GM21367 (cell line): ENCODE measurements around the gene TCERG1L.
"Not testable (repeated sequence)": the region's sequence is repeated elsewhere in the genome, so short reads cannot be mapped to it uniquely, and the experiment has no call there.

ENCODE experiments used
- ATAC-seq: cut with Tn5 transposase; IDR thresholded peaks from one replicate; pipeline ENCODE4 v1.9.1; 2021; ENCODE audit not compliant: unreplicated experiment

The TCERG1L gene

DNA sequence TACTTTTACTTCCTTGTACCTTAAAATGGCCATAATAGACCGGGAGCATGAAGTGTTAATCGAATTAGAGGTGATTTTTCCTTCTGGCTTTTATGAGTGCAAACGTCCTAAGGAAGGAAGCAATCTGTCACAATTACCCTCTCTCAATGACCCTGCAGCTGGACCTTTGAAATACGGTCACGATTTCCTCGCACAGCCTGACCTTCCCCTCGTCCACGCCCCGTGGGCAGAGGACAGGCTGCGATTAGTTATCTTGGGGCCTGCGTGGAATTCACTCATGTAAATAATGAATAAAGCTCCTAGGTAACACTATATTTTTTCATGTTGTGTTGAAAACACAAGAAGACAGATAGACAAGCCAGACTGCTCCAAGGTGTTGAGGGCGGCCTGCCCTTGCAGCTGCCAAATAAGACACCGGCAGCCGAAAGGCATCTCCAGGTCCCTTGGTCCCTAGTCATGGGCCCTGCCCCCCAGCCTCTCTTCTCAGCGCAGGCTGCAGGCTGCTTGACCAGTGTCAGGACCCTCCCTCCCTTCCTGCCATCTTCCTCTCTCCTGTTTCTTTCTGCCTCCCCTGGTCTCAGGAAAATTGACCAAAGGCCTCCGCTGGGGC is 199.9 kb downstream of the TCERG1L start:
- ATAC-seq: no peak

DNA sequence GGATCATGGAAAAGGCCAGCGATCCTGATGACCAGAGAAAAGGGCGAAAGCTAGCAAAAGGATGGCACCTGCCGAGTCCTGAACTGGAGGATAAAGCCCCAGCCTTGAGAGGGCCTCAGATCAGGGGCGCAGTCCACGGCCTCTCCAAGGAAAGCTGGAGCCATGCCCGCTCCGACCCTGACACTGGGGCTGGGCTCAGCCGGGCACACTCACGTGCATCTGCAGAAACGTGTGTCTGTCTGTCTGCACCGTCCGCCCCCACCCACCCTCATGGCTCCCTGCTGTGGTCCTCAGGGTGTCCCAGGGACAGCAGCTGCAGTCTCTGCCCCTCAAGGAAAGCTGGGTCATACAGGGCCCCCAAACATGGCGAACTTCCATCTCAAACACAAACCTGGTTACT is 200.5 kb downstream of the TCERG1L start:
- ATAC-seq: no peak

DNA sequence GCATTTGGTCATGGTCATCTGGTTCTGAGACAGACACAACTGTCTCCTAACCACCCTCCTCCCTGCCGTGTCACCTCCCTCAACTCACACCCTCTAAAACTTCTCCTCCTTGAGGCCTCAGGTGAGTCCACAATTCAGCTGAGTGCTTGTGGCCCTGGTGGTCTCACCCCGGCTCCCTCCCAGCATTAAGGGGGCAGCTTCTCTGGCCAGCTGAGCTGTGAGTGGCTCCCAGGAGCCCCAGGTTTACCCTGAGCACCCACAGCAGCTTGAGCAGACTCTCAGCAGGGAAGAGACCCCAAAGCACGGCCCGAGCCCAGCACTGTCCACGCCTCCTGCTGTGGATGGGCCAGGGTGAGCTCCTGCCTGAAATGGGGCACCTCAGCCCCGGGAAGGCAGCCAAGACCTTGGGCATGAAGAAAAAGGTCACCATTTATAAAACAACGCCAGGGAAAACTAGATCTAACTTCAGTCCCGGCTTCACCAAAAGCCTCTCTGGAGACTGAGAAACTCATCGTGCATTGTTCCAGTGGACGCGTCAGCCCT is 201.2 kb downstream of the TCERG1L start:
- no peak for ATAC-seq

DNA sequence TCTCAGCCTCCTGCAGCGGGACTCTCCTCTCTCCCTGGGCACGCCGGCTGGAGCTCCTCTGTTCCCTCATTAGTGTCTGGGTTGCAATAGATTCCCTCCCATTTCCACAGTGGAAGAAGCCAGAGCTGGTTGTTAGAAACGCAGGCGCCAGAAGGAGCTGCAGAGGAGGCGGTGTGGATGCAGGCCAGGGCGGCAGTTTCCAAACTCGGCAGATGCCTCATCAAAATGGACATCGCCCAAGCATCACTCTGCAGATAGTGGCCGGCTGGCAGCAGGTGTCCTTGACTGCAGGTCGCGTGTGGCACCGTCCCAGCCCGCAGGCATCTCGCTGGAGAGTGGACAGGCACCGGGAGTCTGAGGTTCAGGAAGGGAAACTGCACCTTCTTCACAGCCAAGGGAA is 201.8 kb downstream of the TCERG1L start:
- no peak for ATAC-seq

DNA sequence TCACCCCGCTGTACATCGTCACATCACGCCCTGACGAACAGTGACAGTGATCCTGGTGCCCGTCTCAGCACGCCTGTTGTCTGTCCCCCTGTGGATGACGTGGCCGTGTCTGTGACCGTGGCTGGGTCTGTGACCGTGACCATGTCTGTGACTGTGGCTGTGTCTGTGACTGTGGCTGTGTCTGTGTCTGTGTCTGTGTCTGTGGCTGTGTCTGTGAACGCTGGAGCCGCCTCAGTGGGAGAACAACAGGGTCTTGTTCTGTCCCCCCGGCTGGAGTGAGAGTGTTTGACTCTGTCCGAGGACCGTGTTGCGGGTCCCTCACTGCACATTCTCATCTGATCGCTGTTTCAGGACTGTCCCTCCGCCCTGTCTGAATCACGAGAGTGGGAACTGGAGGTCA is 202.2 kb downstream of the TCERG1L start:
- no peak for ATAC-seq

DNA sequence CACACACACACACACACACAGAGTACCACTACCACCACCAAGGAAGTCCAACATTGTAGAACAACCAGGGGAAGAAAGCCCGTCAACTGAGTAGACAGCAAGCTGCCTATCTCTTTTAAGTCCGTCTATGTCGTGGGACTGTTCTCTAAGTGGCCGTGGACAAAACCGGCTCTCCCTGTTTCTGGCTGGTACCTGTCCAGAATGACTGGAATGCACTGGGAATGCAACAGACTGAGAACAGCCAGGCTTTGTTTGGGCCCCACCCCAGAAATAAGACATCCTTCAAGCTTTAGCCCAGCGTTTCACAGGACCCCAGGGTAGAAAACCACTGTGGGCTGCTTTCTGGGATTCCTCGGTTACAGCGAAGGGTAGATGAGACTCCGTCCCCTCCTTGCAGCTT is 203.6 kb downstream of the TCERG1L start:
- ATAC-seq: no peak

DNA sequence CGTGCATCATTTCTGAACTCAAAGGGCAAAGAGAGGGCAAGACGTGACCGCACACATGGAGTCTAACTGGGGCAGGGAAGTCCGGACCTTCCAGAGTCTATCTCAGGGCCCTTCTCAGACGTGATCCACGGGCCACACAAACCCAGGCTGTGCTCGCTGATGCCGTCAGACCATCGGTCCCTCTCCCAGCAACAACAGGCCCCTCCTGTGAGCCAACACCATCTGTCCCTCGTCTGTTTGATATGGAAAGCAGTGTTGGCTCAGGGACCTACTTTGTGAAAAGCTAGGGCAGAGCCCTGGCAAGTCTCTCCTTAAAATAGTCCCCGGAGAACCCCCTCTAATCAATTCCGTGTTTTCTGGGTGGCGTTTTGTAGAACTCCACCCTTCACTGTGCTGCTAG is 208.8 kb downstream of the TCERG1L start:
- ATAC-seq: no peak

DNA sequence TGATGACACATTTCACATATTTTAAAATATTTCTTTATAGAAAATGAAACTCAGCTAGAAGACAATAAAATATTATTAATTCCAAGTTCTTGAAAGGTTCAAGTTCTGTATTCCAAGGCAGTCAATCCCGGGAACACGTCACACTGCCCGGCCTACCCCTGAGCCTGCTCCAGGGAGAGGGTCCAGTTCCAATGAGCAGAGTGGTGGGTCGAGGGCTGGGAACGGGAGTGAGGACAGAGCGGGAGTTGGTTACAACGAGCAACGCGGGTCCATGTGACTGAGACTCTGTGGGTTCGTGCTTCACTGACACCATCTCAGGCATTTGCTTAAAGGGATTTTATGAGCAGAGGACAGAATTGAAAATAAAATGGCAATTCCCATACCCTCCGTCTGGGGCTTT is 209.4 kb downstream of the TCERG1L start:
- ATAC-seq: no peak

DNA sequence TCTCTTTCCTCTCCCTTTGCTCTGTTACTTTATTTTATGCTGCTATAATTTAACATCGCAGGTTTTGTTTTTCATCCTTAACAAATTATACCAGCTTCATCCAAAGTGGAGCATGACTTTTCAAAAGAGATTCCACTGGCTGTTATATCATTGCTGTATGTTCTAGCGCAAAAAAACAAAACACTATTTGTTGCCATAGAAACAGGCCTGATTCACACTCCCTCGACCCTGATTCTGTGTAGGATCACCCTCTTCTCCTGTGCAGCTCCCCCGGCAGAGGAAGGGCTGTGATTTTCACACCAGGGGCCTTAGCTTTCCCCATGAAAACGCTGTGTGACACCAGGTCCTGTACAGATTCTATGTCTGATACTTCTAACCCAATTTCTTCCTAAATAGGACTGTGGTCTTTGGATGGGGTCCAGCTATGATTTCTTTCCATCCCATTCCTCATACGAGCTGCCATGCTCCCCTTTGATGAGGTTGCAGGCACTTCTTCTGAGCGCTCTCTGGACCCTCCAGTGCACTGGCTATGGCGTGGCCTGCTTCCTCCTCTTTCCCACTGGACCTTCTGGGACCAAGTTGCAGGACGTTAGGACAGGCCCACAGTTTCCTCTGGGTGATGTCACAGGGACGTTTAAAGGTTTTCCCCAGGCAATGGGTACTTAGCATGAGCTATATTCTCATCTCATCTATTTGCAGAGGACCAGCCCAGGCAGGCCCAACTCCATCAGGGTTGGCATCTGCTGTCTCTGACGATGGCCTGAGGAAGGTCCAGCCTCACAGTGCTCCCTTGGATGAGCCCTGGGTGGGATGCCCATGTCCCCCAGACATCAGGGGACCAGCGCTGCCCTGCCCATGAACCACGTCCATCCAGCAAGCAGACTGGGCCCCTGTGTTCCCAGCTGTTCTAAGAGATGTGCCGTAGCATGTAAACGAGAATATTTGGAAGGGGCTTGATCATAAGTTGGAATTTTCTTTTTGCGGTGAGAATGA is 210.8 kb downstream of the TCERG1L start:
- not testable (repeated sequence) for ATAC-seq

DNA sequence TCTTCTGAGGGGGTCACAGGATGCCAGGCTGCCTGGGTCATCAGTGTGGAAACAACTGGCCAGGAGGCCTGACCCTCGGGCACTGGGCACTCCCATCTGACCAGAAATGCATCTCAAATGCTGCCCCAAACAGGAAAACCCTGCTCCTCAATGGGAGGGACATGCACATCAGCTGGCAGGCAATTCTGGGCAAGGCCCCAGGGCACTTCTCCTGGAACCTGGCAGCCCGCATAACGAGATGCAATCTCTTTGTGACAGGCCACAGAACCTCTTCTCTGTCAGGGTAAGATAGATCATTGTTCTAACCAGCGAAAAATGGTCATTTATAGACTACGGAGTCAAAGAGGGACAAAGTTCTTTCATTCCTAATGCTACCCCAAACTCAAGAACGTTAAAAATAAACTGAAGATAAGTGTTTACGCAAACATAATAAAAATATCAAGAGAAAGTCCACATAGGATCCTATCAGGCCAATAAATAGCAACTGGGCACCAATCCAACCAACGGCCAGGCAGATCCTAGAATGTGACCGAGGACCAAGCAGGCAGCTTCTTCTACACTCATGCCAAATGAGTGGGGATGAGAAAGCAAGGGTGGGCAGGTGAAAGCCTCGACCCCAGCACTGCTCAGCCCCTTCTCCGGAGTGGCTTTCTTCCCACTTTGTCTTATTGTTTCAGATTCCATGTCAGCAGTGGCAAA is 212.3 kb downstream of the TCERG1L start:
- no peak for ATAC-seq

DNA sequence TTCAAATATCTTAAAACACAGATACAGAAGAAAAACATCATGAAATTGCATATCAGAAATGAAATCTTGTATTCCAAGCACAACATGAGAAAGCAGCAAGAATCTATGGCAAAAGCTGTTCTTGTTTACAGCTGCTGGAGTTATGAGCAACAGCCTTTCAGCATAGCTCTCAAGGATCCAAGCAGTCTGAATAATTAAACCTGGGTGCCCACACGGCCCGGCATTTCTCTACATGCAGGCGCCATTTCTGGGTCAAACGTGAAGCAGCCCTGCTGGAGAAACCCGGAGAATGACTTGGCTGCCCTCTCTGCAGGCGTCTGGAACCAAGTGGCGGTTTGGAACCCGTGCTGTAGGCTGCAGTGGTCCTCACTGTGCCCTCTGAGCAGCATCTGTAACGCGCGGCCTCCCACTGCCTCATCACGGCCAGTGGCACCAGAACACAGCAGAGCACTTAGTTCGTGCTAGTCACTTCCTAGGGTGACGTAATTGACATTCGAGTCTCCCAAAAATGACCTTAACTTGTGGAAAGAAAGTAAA is 213.0 kb downstream of the TCERG1L start:
- ATAC-seq: no peak

DNA sequence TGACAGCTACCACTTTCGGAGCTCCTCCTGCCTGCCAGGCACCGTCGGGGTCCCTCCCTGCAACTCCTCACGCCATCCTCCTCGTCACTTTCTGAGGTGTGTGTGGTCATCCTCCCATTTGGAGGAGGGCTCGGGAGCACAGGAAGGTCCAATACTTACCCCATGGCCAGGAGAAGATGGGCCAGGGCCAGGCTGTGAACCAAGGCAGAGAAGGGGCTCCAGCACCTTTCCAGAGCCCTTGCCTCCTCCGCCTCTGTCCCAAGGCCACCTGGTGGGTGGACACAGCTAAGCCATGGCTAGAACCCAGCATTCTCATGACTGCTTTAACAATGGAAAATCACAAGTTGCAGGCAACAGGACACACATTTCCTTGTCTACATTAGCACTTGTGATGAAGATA is 215.5 kb downstream of the TCERG1L start:
- no peak for ATAC-seq

DNA sequence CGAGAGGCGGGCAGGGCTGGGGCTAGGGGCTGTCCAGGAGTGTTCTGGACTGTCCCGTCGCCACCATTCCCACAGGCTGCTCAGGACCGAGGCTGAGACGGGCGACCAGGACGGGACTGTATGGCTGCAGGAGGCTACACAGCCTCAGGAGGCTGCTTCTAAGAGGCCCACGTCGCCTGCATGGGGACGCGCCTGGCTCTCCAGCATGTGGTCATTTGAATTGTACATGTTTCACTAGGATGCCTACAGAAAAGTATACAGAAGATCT is 216.3 kb downstream of the TCERG1L start:
- no peak for ATAC-seq

DNA sequence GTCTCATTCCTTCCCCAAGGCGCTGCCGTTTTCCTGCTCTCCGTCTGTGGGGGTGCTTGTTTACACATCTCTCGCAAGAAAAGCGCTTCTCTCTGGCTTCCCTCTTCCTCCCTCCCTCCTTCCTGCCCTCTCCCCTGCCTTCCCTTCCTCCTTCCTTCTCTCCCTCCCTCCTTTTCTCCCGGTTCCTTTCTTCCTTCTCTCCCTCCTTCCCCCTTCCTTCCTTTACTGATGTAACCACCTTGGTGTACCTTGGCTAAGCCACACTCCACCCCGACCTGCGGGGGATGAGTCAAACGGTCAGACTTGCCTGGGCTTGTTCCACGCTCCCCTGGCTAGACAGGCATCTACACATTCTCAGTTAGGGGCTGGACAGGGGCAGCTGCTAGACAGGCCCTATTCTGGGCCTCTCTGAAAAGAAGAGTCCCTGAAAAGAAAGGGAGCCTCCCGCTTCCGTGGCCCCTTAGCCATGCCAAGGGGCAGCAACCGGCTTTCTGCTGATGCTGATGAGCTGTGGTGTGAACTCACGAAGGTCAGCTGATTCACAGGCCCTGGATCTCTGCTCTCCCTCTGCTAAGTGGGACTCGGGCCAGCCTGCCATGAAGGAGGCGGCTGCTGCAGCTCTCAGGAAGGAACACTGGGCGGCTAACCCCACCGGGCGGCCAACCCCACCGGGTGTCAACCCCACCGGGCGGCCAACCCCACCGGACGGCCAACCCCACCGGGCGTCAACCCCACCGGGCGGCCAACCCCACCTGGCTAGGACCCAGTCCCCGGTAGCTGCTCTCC is 216.8 kb downstream of the TCERG1L start:
- no peak for ATAC-seq

DNA sequence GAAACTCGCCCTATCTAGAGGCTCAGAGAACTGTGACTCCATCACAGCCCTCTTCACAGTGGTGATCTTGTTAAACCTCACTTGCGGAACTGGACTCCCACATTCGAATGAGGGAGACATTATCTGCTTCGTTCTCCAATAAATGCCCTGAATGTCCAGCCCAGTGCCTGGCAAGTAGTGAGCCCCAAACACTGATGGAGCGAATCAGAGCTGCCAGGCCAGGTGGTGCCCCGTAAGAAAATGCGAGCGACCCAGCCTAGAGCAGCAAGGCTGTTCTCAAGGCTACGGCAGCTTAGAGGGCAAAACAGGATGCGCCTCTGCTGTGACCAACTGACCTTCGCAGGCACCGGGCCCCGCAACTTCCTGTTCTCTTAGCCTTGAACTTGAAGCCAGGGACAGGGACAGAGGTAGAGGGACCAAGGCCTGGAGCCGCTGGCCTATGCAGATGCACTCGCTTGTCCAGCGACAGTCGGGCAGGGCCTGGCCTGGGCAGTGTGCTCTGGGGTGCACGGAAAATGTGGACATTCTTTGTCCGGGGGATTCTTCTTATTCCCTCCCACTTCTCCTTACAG is 217.6 kb downstream of the TCERG1L start:
- no peak for ATAC-seq

DNA sequence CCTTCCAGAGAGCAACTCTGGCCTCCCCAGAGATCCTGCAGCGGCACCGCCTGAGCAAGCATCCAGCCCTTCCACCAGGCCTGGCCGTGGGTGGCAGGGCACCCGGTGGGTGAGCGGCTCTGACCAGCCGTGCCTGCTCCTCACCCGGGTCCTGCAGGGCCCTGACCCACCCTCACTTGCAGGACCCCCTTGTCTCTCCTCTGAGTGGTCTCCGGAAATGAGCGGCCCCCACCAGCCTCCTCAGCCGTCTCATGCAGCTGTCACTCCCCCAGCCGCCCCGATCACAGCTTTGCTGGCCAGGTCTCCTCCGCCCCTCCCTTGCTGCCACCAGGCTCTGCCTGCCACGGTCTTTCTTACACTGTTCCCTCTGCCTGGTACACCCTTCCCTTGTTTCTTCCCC is 218.2 kb downstream of the TCERG1L start:
- ATAC-seq: no peak

DNA sequence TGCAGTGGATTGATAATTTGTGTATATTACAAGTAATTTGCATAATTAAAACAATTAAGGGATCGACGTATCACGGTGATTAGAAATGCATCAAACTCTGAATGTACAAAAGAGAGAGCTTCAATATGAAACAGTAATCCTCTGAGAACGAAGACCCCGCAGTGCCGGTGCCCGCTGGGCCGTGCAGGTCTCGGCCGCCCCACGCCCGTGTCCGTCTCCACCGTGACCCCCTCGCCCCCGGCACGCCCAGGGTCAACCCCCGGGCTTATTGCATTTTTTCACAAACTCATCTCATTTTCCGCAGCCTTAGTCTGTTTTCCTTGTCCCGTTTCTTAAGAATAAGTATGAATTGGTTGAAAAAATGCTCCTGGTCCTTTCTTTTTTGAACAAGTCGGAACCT is 218.6 kb downstream of the TCERG1L start:
- no peak for ATAC-seq

DNA sequence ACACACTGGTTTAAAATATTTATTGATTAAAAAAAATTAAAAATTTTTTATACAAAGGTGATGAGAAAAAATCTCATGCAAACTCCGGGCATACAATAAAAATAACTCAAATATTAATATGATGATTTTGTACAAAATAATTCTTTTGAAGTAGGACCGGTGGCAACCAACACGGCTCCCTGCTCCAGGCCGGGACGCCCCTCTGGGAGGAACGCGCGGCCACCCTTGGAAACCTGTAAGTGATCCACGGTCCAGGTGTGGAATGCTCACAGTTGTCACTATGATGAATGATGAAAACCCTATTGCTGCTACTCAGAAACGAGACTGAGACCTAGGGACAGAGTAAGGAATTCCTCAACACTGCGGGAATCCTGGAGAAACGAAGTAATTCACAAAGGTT is 219.1 kb downstream of the TCERG1L start:
- no peak for ATAC-seq

DNA sequence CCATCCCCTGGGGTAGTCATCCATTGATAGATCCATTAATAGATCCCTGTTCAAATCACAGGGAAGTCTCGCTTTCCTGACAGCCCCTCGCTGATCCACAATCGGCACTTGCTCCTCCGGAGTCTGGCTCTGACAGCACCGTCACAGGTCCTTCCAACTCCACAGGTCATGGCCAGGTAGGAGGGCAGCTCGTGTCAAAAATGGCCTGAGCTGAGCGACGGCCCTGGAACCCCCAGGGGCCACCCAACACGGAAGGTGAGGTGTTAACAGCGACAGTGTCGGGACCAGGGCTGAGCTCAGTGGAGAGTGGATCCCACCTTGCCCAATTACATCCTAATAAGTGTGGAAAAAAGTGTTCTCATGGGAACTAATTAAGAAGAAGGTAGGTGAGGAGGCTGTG is 219.8 kb downstream of the TCERG1L start:
- ATAC-seq: no peak
